Heart left ventricle (tissue), 16 donors: ENCODE measurements around the gene COBL. TPM values are rescaled to one million over a fixed set of nuclear protein-coding genes. Genes with fewer than 3 reads are reported as not detected.

Experiments used
- ATAC-seq, 4 donors: fragments of 200-7000 bp; cut with Tn5 transposase; one replicate each; pipeline ENCODE4 v1.9.1; 2020 to 2022; ENCODE audit warnings: moderate library complexity in 4 of 4, mild to moderate bottlenecking in 3 of 4, moderate number of reproducible peaks in 1 of 4
- DNase-seq, 5 donors: peaks; one replicate each; pipeline ENCODE4 v3.0.0-alpha.2; 2020
- H3K27ac ChIP-seq, 12 donors: fragments of 200-600 bp; sonication (generic) in 4 of 12; one replicate each; pipeline versions ENCODE4 v1.5.0 to v1.8.0; 2016 to 2022; ENCODE audit warnings: mild to moderate bottlenecking in 2 of 12
- H3K27me3 ChIP-seq, 9 donors: fragments of 200-600 bp; sonication (generic) in 2 of 9; one replicate each; pipeline versions ENCODE4 v1.5.1 to v1.8.0; 2016 to 2022; ENCODE audit warnings: mild to moderate bottlenecking in 3 of 9
- H3K36me3 ChIP-seq, 9 donors: fragments of 200-600 bp; sonication (generic) in 2 of 9; one replicate each; pipeline versions ENCODE4 v1.5.0 to v1.8.0; 2018 to 2022; ENCODE audit warnings: mild to moderate bottlenecking in 2 of 9
- H3K4me1 ChIP-seq, 12 donors: fragments of 200-600 bp; sonication (generic) in 4 of 12; one replicate each; pipeline versions ENCODE4 v1.5.0 to v1.8.0; 2016 to 2022; ENCODE audit warnings: mild to moderate bottlenecking in 3 of 12
- H3K4me3 ChIP-seq, 12 donors: fragments of 200-600 bp; sonication (generic) in 4 of 12; one replicate each; pipeline versions ENCODE4 v1.5.0 to v1.8.0; 2017 to 2022; ENCODE audit warnings: mild to moderate bottlenecking in 9 of 12, moderate library complexity in 4 of 12
- H3K9me3 ChIP-seq, 12 donors: fragments of 200-600 bp; sonication (generic) in 4 of 12; one replicate each; pipeline versions ENCODE4 v1.5.0 to v1.8.0; 2016 to 2022; ENCODE audit warnings: mild to moderate bottlenecking in 1 of 12
- POLR2A ChIP-seq, 2 donors: fragments of 450-650 bp; IDR thresholded peaks; one replicate each; pipeline ENCODE4 v1.6.1; 2017; ENCODE audit warnings: antibody characterized with exemption in 2 of 2, mild to moderate bottlenecking in 2 of 2, moderate library complexity in 2 of 2
- WGBS, 4 donors: extraction: QIAGEN DNeasy Blood & Tissue Kit in 2 of 4; methylation state at CpG; one replicate each; pipeline versions ENCODE4 v1.1.5 to v1.1.7; 2013 to 2018; 5-methylcytosine and 5-hydroxymethylcytosine counted together
- intact Hi-C, 10 donors: fragments of 100-400 bp; cut with DNase I; formaldehyde crosslinking; loops; one replicate each; pipeline versions ENCODE4 v1.11.1 to v1.14.2; 2022
- polyA plus RNA-seq, 2 donors: library from polyadenylated mRNA; stranded (reverse); fragments of 200-250 nt; gene quantifications; one replicate each; pipeline ENCODE4 v1.2.3, GENCODE V29; 2013
- total RNA-seq, 9 donors: library from RNA; depleted of rRNA in 2 of 9; stranded (reverse); fragments of >200 nt in 2 of 9; fragmentation: NEBNext Ultra II Directional in 3 of 9; extraction: Animal tissue kit (Norgen Biotek cat#: 25700) in 3 of 9; gene quantifications; one replicate each; pipeline versions ENCODE4 v1.1.0 to v1.2.4, GENCODE V29; 2016 to 2023
- TF ChIP-seq, protein P1 (sequence below), 12 donors: fragments of 200-600 bp; sonication (generic) in 4 of 12; IDR thresholded peaks; one replicate each; pipeline versions ENCODE4 v1.5.0 to v1.8.0; 2018 to 2022; ENCODE audit warnings: antibody characterized with exemption in 12 of 12, mild to moderate bottlenecking in 5 of 12
- donor health status: ischemic (EF 13 %, LVEDD 7.1; RV severe dilation, severe dysfunction).
- donor health status: healthy with polysubstance abuse.
- donor health status: DM: no; HTN: yes; CAD: no.
- donor health status: DM: no; HTN: no; CAD: no.
- donor health status: ischemic (EF 25% LVEDD 6.9; RV normal size, moderate dysfunction).
- donor health status: ischemic (EF 25% LVEDD 5.7; RV mildly dilated, moderate dysfunction).
- donor health status: healthy.
- donor health status: DM: yes; HTN: yes; CAD: no.
- donor health status: ischemic (EF 35%, LVEDD 5.7; RV mildly dilated, moderate dysfunction).
- donor health status: nonischemic (EF 11% LVEDD 7.7; RV severe dilation, severe dysfunction).
- donor health status: DM: yes; HTN: yes; CAD: no.
- donor health status: PGD.
- donor health status: ischemic (EF 29% LVEDD 5.4; RV normal size, mild dysfunction).
- donor health status: nonischemic (EF 23%, LVEDD 6.1; RV moderate dilation, normal function).

Gene COBL
- total and polyA plus RNA-seq, 11 donors = 25.9 to 123 (median 80.4) TPM

DNA sequence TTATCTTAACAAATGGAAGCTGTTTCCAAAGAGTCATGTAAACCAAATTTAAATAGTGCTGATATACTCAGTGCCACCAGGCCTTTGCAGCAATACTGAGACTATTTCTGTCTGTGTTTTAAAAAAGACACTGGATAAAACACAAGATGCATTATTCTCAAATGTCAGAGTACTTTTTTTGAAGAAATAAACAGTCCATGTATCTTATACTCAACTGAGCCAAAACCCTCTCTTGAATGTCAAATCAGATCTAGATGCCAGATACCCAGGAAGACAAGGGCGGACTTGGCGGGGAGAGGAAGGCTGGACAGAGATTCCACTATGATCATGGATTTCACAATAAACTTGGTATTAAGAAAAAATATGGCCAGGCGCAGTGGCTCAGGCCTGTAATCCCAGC is 127.6 kb downstream of the COBL start:
- peak overlapping the region in 3 of 12 donors; percentile 16 to 77 (median 75) for H3K27ac ChIP-seq
- DNase-seq (no peak), ATAC-seq (no peak)
- no peak overlapping the region for H3K4me3 ChIP-seq
- TF ChIP-seq POLR2A (IDR thresholded peaks at IDR 0.05) = no peak
- TF ChIP-seq, protein P1, sequence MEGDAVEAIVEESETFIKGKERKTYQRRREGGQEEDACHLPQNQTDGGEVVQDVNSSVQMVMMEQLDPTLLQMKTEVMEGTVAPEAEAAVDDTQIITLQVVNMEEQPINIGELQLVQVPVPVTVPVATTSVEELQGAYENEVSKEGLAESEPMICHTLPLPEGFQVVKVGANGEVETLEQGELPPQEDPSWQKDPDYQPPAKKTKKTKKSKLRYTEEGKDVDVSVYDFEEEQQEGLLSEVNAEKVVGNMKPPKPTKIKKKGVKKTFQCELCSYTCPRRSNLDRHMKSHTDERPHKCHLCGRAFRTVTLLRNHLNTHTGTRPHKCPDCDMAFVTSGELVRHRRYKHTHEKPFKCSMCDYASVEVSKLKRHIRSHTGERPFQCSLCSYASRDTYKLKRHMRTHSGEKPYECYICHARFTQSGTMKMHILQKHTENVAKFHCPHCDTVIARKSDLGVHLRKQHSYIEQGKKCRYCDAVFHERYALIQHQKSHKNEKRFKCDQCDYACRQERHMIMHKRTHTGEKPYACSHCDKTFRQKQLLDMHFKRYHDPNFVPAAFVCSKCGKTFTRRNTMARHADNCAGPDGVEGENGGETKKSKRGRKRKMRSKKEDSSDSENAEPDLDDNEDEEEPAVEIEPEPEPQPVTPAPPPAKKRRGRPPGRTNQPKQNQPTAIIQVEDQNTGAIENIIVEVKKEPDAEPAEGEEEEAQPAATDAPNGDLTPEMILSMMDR (IDR thresholded peaks at IDR 0.05) = no peak
- H3K27me3 ChIP-seq = no peaks in the 10 kb centered on the region
- no peaks in the 10 kb centered on the region for H3K9me3 ChIP-seq
- peaks cover 0 to 40% (median 14%) of the 10 kb centered on the region in 12 donors for H3K4me1 ChIP-seq
- intact Hi-C loops = loop anchor here in 5 of 10 donors (5.0 kb wide), 3 partner anchors 38 to 168 kb away; no protein-coding TSS in a partner anchor
- WGBS, 4 donors = 89 to 95% (median 91%) methylated on average over 3 of the region's 3 CpGs
- H3K36me3 ChIP-seq = peaks cover 0 to 6% (median 0%) of the 10 kb centered on the region in 9 donors

DNA sequence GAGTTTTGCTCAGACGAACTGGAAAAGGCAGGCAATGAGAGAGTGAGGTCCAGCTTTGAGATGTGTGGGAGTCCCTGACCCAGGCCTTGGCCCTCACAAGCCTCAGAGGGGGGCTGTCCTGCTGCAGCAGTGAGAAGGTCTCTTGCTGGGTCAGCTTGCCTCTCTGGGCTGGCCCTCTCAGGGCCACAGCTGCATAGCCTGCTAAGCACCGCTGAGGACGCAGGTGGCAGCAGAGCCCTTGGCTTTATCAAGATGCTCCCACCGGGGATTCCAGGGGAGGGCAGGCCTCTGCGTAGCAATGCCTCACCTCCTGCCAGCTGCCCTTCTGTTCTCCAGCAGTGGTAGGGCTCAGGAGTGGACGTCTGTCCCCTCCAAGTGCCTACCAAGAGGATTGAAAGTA is 128.7 kb downstream of the COBL start:
- H3K4me1 ChIP-seq = peaks cover 0 to 40% (median 14%) of the 10 kb centered on the region in 12 donors
- WGBS, 4 donors = 23 to 57% (median 26%) methylated on average over 1 to 6 of the region's 6 CpGs
- peak; percentile 55 to 81 (median 74) for ATAC-seq

DNA sequence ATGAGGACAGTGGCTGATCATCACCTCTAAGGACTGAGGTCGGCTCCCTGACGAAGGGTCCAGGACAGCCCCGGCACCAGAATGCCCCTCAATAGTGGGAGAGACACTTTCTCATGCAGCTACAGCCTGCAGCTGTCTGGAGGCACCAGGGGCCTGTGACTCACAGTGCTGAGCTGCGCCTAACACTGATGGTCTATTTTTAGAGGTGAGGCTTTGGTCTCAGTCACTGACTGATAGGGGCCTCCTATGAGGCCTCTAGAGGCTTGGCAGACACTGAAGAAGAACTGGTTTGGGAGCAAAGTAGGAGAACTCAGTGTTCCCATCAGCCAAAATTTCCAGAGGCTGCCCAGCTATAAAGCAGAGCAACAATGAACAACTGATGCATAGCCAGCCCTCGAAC is 130.1 kb downstream of the COBL start:
- DNase-seq (peak in 4 of 5 donors; percentile 52 to 78 (median 64)), ATAC-seq (peak; percentile 95 to 96 (median 96))
- Histone ChIP-seq H3K4me1 (peaks cover 0 to 43% (median 14%) of the 10 kb centered on the region in 12 donors), H3K4me3 (no peak overlapping the region), H3K27me3 (peaks cover 0 to 8% (median 0%) of the 10 kb centered on the region in 9 donors), H3K9me3 (no peaks in the 10 kb centered on the region), H3K36me3 (peaks cover 0 to 6% (median 0%) of the 10 kb centered on the region in 9 donors), H3K27ac (peak overlapping the region in 10 of 12 donors; percentile 29 to 80 (median 70))
- intact Hi-C loops = loop anchor here in 5 of 10 donors (2.0 to 5.0 kb wide), 4 partner anchors 41 to 171 kb away; no protein-coding TSS in a partner anchor
- 31 to 34% (median 32%) methylated on average over 5 of the region's 5 CpGs for WGBS, 4 donors
- TF ChIP-seq, protein P1 (IDR thresholded peaks at IDR 0.05) = no peak
- TF ChIP-seq POLR2A (IDR thresholded peaks at IDR 0.05) = no peak

More for the DNA sequence above, 128.7 kb downstream of the COBL start:
- Histone ChIP-seq H3K9me3 (no peaks in the 10 kb centered on the region), H3K36me3 (peaks cover 0 to 6% (median 0%) of the 10 kb centered on the region in 9 donors), H3K27ac (peak overlapping the region in 9 of 12 donors; percentile 16 to 77 (median 46)), H3K27me3 (no peaks in the 10 kb centered on the region), H3K4me3 (no peak overlapping the region)
- TF ChIP-seq, protein P1 (IDR thresholded peaks at IDR 0.05) = peak in 10 of 12 donors; percentile 10 to 48 (median 26)
- no peak for TF ChIP-seq POLR2A (IDR thresholded peaks at IDR 0.05)
- intact Hi-C loops = loop anchor here in 5 of 10 donors (2.0 to 5.0 kb wide), 4 partner anchors 39 to 169 kb away; no protein-coding TSS in a partner anchor
- peak; percentile 29 to 76 (median 67) for DNase-seq

DNA sequence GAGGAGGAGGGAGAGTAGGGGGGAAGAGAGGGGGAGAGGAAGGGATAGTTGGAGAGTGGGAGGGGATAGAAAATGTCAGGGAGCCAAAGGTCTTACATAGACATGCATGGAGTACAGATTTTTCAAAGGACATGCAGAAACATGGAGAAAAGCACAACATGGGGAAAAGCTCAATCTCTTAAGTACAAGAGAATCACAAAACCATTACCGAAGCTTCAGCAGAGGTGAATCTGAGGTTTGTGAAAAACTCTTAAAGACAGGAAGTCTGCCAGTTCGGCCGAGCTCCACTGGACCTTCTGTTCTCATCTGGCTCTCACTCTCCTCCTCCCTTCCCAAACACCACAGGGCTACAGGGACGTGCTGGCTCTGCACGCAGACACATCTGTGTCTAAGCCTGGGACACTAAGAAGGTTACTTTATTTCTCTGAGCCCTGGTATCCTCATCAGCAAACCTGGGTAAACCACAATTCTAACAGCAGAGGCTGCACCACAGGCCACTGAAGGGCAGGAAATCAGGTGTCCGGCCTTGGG is 133.9 kb downstream of the COBL start:
- intact Hi-C loops = no loop called here
- Histone ChIP-seq H3K36me3 (no peaks in the 10 kb centered on the region), H3K27ac (no peak overlapping the region), H3K9me3 (no peaks in the 10 kb centered on the region), H3K4me3 (no peak overlapping the region), H3K27me3 (peaks cover 0 to 8% (median 0%) of the 10 kb centered on the region in 9 donors), H3K4me1 (peaks cover 0 to 36% (median 7%) of the 10 kb centered on the region in 12 donors)
- DNase-seq (no peak), ATAC-seq (peak in 3 of 4 donors; percentile 29 to 41 (median 34))
- TF ChIP-seq, protein P1 (IDR thresholded peaks at IDR 0.05) = no peak
- no peak for TF ChIP-seq POLR2A (IDR thresholded peaks at IDR 0.05)
- WGBS, 4 donors = 28 to 52% (median 33%) methylated on average over 6 of the region's 6 CpGs
